HG02571 (cell line): ENCODE measurements around the gene GNAT1.
A peak's percentile ranks its signal among the peaks of the same experiment; 100 is the strongest.
"Not testable (repeated sequence)": the region's sequence is repeated elsewhere in the genome, so short reads cannot be mapped to it uniquely, and the experiment has no call there.

Experiments
- ATAC-seq: cut with Tn5 transposase; IDR thresholded peaks from one replicate; pipeline ENCODE4 v1.9.1; 2021; ENCODE audit warnings: mild to moderate bottlenecking, moderate library complexity; ENCODE audit not compliant: unreplicated experiment

The GNAT1 gene

GRCh38 chr3:50237754-50238548 lies 46.5 kb downstream of the GNAT1 start:
- ATAC-seq: no peak

GRCh38 chr3:50238549-50239026 lies 47.2 kb downstream of the GNAT1 start:
- ATAC-seq: no peak

GRCh38 chr3:50239649-50240048 lies 48.2 kb downstream of the GNAT1 start:
- ATAC-seq: no peak

- ATAC-seq: no peak
These were observed 49.8 kb downstream of the GNAT1 start for GRCh38 chr3:50241163-50241562.

- no peak for ATAC-seq
These were observed 50.4 kb downstream of the GNAT1 start for GRCh38 chr3:50241713-50242380.

- no peak for ATAC-seq
These were observed 51.0 kb downstream of the GNAT1 start for GRCh38 chr3:50242381-50242770.

GRCh38 chr3:50242851-50243542 lies 51.6 kb downstream of the GNAT1 start:
- no peak for ATAC-seq

- ATAC-seq: no peak
These were observed 52.1 kb downstream of the GNAT1 start for GRCh38 chr3:50243543-50243895.

GRCh38 chr3:50244813-50245212 lies 53.4 kb downstream of the GNAT1 start:
- not testable (repeated sequence) for ATAC-seq

- no peak for ATAC-seq
These were observed 53.9 kb downstream of the GNAT1 start for GRCh38 chr3:50245251-50245745.

GRCh38 chr3:50245831-50246516 lies 54.6 kb downstream of the GNAT1 start:
- peak; percentile 63 for ATAC-seq

GRCh38 chr3:50246517-50246954 lies 55.1 kb downstream of the GNAT1 start:
- ATAC-seq: peak; percentile 47
